Raji (cell line): Measurements from ENCODE around the gene UBALD2.

Source experiments
- POLR2A ChIP-seq: IDR thresholded peaks from 2 replicates; pipeline ENCODE4 v1.6.1; 2011; ENCODE audit warnings: low read depth, low read length, control low read depth; ENCODE audit not compliant: insufficient read depth

UBALD2 gene

DNA sequence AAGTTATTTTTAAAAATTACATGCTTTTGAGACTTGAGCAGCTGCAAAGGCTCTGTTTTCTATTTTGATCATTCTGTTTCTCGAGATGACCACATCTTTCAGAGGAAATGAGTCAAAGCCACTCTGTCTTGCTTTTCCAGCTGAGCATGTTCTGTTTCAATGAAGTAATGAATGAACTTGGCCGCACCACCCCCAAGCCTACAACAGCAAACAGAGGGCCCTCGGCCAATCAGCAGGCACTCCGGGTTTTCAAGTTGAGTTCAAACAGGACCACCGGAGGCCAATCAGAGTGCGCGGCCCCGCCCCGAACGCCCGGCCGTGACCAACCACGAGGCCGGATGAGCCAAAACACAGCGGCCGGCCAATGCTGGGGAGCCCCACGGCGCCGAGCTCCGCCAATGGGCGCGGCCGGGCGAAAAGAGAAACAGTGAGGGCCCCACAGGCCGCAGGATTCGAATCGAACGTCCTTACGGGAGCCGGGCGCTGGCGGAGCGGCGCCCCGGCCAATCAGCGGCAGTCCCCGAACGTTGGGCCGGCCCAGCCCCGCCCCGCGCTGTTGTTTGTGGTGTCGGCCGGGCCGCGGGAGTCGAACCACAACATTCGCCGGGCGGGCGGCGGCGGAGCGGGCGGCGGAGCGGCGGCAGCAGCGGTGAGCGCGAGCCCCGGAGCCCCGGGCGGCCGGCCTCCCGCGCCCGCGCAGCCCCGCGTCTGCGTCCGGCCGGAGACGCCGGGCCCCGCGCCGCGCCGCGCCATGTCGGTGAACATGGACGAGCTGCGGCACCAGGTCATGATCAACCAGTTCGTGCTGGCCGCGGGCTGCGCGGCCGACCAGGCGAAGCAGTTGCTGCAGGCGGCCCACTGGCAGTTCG, at the start of gene UBALD2:
TSS of gene UBALD2 (plus strand) at position 594 of the 869 bp plus-strand sequence. CDS start at position 752, 158 bp downstream.
- peak; percentile 53; the same call in 1 of the 2 replicates for TF ChIP-seq POLR2A

DNA sequence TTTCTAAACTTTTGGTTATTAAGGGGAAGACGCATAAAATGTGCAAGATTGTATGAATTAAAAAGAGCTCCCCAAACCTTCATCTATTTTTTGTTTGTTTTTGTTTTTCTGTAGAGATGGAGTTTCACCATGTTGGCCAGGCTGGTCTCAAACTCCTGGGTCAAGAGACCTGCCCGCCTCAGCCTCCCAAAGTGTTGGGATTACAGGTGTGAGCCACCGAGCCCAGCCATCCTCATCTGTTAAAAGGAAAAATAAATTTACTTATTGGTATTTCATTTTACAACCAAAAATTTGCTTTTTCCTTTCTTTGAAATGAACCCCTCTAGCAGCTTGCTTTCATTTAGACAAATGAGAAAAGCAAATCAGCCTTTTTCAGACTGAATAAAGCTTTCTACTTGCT, 48.1 kb upstream of the UBALD2 start:
- no peak for TF ChIP-seq POLR2A

DNA sequence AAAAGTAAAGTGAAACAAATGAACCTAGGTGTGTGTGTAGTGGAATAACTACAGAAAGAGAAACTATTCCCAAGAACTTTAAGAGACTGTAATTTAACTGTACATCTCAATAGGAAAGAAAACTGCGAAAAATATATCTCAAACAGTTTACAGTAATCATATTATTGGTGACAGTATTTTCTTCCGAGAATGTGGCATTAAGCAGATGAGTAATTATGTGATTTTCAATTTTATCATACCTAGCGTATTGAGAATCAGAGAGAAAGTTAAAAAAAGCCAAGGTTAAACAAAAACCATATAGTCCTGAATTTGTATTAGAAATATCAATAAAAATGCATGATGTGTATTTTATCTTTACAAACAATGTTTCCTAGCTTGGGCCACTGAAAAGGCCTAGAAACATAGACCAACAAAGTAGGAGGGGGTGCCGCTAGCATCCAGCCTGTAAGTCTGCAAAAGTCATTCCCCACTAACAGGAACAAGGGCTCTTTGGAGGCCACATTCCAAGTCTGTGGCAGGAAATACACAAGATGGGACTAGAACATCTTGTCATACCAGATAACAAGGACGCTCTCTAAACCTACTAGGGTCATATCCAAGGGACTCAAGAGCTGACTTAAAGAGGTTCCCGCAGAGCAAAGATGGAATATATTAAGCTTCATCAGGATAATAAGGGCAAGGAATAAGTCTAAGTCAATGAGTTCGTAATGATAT, 45.3 kb upstream of the UBALD2 start:
- TF ChIP-seq POLR2A, result no peak

DNA sequence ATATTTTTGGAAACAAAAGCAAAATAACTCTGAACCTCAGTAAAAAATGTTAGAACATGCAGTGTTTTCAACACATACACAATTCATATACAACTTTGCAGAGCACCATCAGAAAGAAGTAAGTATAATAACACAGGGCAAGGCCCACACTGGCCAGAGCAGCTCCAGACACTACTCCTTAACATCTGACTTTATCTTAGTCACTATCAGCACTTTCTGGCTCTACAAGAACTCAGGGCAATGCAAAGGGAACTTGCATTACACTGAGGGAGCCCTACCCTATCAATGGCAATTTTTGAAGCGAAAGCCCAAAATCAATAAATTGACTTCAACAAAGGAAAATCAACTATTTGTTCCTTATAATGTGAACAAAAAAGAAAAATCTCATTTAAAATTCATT, 41.3 kb upstream of the UBALD2 start:
- TF ChIP-seq POLR2A, result no peak

DNA sequence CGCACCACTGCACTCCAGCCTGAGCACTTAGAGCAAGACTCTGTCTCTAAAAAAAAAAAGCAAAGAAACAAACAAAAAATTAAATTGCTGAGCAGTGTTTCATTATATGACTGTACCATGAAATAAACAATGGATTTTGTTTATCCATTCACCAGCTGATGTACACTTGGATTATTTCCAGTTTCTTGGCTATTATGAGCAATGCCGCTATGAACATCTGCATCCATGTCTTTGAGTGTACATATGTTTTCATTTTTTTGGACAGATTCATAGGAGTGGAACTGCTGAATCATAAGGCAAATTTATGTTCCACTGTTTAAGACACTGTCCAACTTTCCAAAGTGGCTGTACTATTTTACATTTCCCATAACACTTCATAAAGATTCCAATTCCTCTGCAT, 32.8 kb upstream of the UBALD2 start:
- no peak for TF ChIP-seq POLR2A

DNA sequence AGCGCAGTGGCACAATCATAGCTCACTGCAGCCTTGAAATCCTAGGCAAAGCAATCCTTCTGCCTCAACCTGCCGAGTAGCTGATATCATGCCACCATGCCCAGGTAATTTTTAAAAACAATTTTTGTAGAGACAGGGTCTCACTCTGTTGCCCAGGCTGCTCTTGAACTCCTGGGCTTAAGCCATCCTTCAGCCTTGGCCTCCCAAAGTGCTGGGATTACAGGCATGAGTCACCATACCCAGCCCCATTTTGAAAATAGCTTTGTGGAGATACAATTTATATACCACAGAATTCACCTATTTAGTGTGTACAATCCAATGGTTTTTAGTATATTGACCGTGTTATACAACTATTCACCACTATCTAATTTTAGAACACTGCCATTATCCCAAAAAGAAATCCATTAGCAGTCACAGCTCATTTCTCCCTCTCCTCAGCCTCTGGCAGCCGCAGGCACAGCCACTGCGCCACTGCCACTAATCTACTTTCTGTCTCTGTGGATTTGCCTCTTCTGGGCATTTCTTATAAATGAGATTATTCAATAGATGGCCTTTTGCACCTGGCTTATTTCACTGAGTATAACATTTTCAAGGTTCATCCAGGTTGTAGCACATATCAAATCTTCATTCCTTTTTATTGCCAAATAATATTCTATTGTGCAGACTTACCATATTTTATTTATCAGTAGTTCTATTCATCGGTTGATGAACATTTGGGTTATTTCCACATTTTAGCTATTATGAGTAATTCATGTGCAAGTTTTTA, 31.4 kb upstream of the UBALD2 start:
- TF ChIP-seq POLR2A, result no peak

DNA sequence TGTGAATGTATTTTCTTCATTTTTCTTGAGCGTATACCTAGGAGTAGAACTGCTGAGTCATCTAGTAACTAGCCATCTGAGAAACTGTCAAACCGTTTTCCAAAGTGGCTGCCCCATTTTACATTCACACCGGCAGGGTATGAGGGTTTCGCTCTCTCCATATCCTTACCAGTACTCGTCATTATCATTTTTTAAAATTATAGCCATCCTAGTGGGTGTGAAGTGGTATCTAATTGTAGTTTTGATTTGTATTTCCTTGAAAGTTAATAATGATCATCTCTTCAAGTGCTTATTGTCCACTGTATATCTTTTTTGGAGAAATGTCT, 30.8 kb upstream of the UBALD2 start:
- TF ChIP-seq POLR2A, result no peak

DNA sequence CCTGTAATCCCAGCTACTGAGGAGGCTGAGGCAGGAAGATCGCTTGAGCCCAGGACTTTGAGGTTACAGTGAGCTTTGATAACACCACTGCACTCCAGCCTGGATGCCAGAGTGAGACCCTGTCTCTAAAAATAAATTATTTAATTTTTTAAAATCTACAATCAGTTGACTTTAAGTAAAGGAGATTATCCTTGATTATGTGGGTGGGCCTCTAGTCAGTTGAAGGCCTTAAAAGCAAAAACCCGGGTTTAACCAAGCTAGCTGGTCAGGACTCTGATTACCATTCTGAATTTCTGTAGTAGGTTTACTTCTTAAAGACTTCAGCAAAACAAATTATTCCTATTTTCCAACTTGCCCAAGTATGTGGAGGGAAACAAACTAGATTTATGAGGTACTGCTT, 29.3 kb upstream of the UBALD2 start:
- TF ChIP-seq POLR2A, result no peak

DNA sequence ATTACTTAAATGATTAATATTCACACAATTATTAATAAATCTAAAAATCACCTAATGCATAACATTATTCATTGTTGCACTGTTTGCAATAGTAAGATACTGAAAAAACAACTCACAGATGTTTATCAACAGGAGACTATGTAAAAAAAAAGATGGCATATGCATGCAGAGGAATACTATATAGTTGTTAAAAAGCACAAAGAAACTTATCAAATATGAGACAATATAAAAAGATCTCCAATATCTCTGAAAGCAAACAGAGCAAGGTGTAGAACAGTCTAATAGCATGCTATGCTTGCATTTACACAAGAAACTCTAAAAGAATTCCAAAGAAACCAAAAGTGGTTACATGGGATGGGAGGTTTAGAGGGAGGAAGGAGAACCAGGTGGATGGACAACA, 28.5 kb upstream of the UBALD2 start:
- no peak for TF ChIP-seq POLR2A

DNA sequence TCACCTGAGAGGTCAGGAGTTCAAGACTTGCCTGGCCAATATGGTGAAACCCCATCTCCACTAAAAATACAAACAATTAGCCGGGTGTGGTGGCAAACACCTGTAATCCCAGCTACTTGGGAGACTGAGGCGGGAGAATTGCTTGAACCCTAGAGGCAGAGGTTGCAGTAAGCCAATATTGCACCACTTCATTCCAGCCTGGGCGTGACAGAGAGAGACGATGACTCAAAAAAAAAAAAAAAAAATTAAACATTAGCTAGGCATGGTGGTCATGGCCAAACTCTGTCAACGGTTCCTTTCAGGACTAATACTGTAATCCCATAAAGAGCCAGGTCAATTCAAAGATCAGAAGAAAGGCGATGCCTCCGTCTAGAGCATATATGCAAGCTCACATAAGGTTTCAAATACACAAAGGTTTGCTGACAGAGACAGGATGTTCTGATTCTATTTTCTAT, 27.3 kb upstream of the UBALD2 start:
- no peak for TF ChIP-seq POLR2A

DNA sequence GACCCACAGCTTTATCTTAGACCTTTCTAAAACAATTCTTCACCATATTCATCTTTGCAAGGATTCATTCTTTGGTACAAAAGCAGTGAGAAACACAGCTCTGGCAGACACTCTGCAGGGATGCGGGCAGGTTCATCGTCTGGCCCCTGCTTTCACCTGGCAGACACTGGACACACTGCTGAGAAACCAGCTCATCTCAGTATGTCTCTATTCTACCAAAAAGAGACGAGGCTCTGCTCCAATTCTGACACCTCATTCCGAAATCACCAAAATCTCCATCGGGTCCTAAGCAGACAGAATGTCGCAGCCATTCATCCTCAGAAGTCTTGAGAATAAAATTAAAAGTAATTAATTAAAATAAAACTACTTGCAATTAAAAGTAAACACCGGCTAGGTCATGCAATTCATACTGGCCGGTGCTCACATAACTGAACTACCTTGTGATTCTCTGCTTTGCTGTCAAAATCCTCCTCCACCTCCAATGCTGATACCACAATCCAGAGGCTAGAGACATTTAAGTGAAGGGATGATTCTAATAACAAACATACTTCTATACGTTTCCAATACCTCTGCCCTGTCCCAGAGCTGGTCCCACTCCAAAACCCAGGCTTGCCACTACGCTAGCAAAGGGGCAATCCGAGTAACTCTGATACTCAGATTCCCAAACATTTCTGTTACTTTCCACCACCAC, 26.2 kb upstream of the UBALD2 start:
- no peak for TF ChIP-seq POLR2A

DNA sequence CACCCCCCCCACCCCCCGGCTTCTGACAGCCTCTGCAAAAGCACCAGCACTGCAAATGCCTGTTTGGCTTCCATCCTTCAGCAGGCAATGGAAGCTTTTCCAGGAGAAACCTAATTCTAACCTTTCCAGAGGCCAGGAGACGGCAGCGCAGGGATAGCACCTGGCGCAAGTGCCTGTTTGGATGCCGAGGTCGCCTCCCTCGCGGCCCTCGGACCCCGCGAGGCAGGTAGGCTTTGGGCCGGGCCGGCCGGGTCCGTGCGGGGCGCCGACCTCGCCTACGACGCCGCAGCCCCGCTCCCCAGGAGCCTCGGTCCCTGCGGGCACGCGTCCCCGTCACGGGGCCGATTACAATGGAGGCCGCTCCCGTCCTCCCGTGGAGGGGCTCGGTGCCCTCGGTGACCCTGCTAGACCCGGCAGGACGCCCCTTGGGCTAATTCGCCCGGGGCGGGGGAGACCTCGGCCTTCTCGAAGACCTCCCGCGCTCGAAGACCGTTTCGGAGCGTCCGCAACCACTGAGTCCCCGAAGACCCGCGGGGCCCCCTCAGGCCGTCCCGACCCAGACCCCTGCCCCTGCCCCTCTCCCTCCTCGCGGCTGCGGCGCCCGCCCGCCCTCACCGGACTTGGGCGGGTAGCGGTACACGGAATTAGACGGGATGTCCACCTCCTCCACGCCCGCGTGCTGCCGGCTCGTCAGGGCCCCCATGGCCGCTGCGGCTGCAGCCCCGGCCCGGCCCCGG, 25.4 kb upstream of the UBALD2 start:
- no peak for TF ChIP-seq POLR2A

DNA sequence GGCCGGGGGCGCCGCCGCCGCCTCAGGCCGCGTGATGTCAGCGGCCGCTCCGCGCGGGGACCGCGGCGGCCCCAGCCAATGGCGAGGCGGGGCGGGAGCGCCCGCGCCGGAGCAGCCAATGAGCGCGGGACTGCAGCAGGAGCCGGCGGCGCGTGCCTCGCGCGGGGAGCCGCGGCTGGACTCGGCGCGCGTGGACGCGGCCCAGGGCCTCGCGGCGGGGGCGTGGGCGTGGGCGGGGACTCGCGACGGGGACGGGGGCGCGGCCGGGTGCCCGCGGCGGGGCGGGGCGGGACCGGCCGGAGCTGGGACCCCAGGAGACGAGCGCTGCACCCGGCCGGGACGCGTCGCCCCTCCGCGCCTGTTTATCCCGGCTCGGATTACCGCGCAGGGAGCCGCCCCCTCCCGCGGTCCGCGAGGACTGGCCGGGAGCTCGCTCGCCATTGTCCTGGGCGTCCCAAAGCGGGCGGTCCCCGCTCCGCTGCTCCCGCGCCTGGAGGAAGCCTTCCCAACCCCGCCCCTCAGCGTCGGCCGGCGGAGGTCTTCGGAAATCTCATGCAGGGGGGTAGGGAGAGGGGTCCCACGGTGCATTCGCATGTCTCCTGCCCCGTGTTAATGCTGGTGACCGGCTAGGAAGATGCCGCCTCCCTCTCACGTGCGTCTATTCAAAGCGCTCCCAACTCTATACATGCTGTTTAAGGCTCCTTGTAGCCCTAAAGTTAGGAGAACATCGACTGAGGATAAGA, 24.5 kb upstream of the UBALD2 start, which contains the start of gene RNF157:
TSS of gene RNF157 (minus strand) at position 33 of the 743 bp plus-strand sequence. CDS start 253 bp downstream, outside the sequence.
- TF ChIP-seq POLR2A, result no peak

DNA sequence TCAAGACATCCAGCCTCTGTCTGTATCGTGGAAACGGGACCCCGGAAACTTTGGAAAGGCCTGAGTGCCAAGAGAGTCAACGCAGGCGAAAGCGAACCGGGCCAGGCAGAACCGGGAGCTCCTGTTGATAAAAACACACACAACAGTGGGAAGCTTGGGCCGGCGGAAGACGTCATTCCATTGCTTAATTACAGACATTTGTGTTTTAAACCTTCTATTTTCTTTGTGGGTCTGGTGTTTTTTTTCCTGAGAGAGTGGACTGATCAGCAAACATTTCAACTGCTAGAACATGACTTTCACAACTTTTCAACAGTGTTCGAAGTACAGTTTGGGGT, 24.0 kb upstream of the UBALD2 start:
- no peak for TF ChIP-seq POLR2A
